HG02973 (cell line): Measurements from ENCODE around the gene GSTA1.
"Not testable (repeated sequence)": the region's sequence is repeated elsewhere in the genome, so short reads cannot be mapped to it uniquely, and the experiment has no call there.

Source experiments
- ATAC-seq: cut with Tn5 transposase; IDR thresholded peaks from one replicate; pipeline ENCODE4 v1.9.1; 2021; ENCODE audit warnings: moderate library complexity; ENCODE audit not compliant: unreplicated experiment

The GSTA1 gene

GRCh38 chr6:52759085-52759484 is 44.5 kb downstream of the GSTA1 start:
- no peak for ATAC-seq

DNA sequence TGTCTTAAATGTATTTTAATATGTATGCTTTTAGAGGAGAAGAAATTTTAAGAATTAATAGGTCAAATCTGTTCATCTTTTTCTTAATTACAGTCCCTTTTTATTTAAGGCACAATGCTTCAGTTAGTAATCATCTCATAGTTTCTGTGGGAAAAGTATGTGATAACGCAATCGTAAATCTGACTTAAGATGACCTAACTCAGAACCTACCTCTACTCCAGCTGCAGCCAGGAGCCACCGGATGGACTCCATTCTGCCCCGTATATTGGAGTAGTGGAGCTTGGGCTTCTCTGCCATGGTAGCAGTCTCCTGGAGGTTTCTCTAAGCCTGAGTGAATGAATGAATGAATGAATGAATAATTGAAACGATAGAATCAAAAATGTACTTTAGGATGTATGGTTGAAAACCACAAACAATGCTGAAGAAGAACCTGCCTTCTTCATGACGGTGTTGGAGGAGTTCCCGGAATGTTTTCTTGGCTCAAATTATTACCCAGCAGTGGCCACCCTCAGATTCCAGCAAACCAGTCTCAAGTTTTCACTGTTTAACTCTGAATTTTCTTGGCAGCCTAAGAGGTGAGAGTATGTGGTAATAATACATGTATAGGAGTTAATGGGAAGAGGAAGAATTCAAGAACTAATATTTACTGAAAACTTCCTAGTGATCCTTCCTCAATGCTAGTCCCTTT is 45.8 kb downstream of the GSTA1 start:
- ATAC-seq = not testable (repeated sequence)

- no peak for ATAC-seq
Observed at GRCh38 chr6:52754443-52754842, 49.2 kb downstream of the GSTA1 start.

DNA sequence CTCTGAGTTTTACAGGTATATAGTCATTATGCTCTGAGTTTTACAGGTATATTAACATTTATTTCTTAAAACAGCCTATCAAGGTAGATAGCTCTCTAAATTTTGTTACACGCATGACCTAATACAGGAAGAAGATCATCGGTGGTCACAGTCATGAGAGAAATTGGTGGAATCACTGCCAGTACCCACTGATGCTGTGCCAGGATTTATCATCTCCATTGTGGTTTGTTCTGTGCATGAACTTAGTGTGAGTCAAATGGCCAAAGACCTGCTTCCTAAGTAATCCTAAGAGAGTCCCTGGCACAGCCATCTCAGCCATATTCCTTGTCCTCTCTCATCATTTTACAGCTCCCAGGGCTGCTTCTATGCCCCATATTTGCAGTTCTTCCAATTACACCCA is 50.5 kb downstream of the GSTA1 start:
- ATAC-seq = not testable (repeated sequence)

DNA sequence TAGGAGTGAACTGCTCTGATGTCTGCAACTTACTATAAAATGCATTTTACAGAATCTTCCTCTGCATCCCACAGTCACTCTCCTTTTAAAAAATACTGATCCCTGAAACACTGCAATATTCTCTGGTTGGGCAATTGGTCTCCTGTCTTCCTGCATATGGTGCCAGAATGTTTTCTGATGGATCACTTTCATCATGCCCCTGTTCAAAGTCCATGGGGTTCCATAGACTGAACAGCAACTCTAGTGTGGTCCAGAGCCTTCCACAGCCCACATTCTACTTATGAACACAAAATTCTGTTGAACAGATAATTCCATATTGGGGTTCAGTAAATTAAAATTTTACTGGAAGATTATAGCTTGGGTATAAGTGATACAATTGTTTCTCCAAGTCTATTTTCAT is 51.3 kb downstream of the GSTA1 start:
- ATAC-seq = no peak

DNA sequence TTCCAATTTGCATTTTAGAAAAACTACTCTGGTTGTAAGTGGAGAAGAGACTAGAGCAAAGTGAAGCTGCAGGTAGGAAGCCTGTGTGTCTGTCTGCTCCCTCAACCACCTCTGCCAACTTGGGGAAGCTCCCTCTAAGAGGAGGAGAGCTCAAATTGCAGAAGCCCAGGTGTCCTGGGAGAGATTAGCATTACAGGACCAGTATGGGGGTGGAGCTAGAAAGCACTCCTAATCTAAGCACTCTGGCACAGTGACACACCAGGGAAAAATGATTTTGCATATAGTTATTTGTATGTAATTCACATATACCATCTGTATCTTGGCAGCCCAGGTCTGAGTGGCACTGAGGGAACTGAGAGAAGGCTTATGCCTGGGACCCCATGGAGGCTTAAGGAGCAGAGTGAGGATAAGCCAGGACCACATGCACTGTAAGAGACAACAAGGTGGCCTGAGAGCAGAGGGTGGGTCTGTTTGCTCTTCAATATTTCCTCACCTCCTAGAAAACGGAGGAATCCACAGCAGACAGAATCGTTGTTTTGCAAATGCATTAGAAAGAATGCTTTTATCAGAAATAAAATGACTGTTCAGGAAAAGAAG is 54.0 kb downstream of the GSTA1 start:
- no peak for ATAC-seq

- not testable (repeated sequence) for ATAC-seq
Observed at GRCh38 chr6:52747301-52747700, 56.3 kb downstream of the GSTA1 start.

- ATAC-seq = no peak
Observed at GRCh38 chr6:52746213-52746612, 57.4 kb downstream of the GSTA1 start.

GRCh38 chr6:52745764-52746201 is 57.8 kb downstream of the GSTA1 start:
- no peak for ATAC-seq

GRCh38 chr6:52741872-52742271 is 61.7 kb downstream of the GSTA1 start:
- no peak for ATAC-seq
